Non-pigmented ciliary epithelial cell (primary cell): ENCODE measurements around the gene ATP1A4.

Experiments used
- DNase-seq: peaks from one replicate; pipeline ENCODE4 v3.0.0-alpha.2; 2010; ENCODE audit warnings: low read depth

ATP1A4 gene

DNA sequence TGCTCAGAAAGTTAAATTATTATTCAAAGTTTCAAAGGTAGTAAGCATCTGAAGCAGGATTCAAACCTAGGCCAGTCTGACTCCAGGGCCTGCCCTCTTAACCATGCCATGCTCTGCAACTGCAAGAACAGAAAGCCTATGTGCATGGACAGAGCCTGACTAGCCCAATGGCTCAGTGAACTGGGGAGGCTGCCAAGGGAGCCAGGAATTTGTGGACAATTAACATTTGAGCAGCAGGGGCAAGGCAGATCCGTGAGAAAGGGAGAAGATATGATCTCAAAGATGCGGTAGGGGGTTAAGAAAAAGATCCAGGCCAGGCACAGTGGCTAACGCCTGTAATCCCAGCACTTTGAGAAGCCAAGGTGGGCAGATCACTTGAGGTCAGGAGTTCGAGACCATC, 6.5 kb upstream of the ATP1A4 start:
- DNase-seq: no peak

DNA sequence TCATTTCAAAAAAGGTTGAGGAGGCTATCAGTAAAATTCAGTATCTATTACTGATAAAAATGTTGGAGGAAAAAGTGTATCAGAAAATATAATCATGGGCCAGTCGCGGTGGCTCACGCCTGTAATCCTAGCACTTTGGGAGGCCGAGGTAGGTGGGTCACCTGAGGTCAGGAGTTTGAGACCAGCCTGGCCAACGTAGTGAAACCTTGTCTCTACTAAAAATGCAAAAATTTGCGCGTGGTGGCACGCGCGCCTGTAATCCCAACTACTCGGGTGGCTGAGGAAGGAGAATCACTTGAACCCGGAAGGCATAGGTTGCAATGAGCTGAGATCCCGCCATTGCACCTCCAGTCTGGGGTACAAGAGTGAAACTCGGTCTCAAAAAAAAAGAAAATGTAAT, 5.3 kb upstream of the ATP1A4 start:
- no peak for DNase-seq

DNA sequence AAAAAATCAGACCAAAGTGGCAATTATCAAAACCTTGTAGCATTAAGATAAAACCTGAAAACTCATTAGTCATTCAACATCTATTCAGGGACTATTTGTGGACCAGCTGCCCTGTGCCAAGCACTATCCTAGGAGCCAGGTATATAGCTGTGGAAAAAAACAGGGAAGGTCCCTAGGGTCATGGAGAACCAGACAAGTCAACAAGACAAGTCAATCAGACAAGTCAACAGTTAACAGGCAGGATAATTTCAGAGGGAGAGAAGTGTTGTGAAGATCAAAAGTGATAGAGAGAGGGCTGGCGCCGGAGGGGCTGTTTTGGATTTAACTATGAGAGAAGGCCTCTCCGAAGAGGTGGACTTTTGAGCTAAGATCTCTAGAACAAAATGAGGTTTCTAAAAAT, 3.3 kb upstream of the ATP1A4 start:
- no peak for DNase-seq

DNA sequence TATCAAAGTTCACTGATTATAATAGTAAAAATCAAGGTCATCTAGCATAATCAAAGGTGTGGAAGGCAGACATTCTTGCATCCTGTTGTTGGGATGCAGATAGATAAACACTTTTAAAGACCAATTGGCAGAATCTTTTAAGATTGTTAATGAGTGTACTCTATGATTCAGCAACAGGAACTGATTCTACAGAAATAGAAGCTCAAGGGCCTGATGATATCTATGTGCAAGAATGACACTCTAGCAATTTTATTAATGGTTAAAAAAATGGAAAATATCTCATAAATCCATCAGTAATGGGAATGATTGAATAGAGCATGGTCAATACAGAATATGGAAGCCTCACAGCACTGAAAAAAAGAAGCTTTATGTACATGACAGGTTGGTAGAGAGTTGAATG, 2.2 kb upstream of the ATP1A4 start:
- DNase-seq: no peak

DNA sequence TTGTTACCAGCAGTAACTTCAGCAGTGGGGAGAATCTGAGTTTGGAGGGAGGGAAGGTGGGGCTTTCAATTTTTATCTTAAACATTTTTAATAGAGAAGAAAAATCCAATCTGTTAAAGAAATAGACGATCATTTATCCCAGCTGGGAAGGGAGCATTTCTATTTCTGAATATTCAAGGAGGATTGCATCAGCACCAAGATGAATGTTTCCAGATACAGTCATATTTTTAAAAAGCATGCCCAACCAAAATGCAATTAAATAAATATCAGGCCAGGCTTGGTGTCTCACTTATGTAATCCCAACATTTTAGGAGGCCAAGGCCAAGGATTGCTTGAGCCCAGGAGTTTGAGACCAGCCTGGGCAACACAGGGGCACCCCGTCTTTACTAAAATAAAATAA, 1.7 kb upstream of the ATP1A4 start:
- DNase-seq: no peak

DNA sequence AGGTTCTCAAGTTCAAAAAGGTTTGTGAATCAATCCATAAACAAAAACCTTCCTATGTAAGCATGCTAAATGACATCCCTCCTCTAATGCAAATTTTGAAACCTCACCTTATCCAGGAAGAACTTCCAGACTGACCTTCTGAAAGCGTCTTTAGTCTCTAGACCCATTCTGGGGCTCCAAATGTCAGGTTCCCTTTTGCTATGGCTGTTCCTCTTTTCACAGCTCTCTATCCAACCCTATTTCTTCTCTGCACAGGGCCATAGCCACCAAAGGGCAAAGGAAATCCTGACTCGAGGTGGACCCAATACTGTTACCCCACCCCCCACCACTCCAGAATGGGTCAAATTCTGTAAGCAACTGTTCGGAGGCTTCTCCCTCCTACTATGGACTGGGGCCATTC, 3.4 kb downstream of the ATP1A4 start:
- no peak for DNase-seq

DNA sequence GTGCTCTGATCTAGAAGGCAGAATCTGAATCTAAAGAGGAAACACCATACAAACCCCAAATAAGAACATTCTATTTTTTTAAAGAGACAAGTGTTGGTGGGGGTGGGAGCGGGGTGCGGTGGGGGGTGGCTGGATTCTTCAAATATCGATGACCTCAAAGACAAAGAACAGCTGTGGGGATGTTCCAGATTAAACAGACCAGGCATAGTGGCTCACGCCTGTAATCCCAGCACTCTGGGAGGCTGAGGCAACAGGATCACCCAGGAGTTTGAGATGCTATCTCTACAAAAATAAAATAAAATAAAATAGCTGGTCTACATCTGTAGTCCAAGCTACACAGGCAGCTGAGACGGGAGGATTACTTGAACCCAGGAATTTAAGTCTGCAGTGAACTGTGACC, 5.0 kb downstream of the ATP1A4 start:
- no peak for DNase-seq

DNA sequence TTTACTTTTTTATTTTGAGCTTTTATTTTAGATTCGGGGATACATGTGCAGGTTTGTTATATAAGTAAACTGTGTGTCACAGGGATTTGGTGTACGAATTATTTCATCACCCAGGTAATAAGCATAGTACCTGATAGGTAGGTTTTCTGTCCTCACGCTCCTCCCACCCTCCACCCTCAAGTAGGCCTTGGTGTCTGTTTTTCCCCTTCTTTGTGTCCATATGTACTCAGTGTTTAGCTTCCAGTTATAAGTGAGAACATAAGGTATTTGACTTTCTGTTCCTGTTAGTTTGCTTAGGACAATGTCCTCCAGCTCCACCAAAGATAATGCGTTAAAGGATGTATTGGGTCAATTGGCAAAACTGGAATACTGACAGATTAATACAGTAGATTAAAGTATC, 5.8 kb downstream of the ATP1A4 start:
- DNase-seq: no peak

DNA sequence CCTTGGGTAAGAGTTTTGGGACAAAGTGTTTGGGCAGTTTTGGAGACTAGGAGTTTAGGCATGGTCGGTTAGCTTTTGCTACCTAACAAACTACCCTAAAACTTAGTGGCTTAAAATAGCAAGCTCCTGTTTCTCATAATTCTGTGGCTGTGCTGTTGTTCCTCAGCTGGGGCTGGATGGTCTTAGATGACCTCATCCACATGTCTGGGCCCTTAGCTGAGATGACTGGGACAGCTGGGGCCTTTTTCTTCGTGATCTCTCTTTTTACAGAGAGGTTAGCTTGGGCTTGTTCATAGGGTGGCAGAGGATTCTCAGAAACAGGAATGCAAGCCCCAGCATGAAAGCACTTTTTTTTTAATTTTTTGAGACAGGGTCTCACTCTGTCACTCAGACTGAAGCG, 6.6 kb downstream of the ATP1A4 start:
- DNase-seq: no peak

DNA sequence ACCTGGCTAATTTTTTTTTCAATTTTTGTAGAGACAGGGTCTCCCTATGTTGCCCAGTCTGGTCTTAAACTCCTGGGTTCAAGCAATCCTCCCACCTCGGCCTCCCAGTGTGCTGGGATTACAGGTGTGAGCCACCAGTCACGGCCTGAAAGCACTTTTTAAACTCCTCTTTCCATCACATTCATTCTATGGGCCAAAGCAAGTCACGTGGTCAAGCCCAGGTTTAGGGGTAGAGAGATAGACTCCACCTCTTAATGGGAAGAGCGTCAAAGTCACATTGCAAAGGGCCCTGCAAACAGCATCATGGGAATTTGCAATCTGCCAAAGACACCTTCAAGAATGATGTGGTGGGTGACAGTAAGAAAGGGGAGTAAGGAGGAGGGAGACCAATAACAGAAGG, 7.1 kb downstream of the ATP1A4 start:
- no peak for DNase-seq

DNA sequence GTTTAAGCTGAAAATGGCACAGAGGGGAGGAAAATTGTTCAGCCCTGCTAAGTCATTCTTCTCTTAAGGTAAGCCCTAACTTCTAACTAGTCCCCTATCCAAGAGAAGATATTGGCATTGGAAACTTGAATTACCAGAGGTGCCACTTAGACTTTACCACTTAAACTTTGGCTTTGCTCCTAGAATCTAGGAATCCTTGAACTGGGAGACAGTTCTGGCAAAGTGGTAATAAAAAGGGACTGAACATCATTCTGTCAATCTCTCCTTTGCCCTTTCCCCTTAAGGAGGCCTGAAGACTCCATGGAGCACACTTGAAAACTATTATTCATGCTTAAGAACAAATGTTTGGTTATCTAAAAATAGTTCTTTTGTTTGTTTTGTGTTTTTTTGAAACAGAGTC, 8.4 kb downstream of the ATP1A4 start:
- DNase-seq: no peak

DNA sequence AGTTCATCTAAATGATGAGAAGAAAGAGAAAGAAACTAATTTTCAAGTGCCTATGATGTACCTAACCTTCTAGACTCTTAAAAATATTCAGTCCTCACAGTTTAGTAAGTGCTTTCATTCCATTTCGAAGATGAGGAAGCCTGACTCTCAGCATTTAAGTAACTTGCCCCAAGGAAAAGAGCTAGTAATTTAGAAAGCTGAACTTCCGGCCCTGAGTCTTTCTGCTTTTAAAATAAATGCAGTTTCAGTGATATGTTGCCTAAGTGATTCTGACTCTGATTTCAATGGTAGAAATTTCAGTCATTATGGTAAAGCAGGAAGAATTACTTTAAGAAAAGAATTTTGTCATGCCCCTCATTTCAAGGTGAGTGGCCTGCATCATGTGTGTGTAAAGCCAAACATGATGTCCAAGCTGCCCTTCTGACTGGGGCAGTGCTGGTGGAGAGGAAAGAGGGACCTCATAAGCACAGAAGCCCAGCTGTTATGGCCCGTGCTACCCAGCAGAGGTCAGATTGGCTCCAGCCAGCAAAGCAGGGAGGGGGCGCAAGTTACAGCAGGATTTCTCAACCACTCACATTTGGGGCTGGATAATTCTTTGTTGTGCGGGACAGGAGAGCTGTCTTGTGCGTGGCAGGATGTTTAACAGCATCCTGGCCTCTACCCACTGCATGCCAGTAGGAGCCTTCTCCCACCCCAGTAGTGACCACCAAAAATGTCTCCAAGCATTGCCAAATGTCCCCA, 10.7 kb downstream of the ATP1A4 start:
- no peak for DNase-seq

DNA sequence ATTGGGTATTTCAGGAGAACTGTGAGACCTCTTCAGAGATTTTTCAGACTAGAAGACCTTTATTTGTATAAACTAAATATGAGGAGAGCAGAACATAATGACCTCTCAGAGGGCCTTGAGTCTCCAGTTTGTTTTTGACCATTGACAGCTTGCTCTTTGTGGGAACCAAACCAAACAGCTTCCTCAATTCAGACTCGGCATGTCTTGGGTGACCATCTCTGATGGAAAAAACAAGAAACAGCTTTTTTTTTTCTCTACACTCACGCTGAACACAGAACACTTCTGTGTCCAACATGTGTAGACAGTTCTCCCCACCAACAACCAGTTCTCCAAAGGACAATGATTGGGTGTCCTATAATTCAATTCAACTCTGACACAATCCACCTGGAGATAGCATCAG, 11.5 kb downstream of the ATP1A4 start:
- no peak for DNase-seq

DNA sequence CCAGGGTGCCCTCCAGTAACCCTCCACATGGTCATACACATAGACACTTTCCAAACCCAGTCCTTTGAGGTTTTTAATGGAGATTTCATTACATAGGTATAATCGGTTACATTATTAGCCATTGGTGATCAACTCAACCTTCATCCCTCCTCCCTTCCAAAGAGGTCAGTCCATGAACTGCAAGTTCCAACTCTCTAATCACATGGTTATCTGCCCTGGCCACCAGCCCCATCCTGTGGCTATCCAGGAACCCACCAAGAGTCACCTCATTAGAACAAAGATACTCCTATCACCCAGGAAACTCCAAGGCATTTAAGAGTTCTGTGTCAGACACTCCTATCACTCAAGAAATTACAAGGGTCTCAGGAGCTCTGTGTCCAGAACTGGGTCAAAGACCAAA, 12.2 kb downstream of the ATP1A4 start:
- no peak for DNase-seq

DNA sequence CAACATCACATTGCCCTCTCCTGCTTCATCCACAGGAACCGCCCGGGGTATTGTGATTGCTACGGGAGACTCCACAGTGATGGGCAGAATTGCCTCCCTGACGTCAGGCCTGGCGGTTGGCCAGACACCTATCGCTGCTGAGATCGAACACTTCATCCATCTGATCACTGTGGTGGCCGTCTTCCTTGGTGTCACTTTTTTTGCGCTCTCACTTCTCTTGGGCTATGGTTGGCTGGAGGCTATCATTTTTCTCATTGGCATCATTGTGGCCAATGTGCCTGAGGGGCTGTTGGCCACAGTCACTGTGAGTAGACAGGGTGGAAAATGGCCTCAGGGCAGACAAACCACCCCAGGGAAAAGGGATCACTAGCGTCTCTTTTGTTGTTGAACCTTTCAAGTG, 12.7 kb downstream of the ATP1A4 start:
- DNase-seq: no peak

DNA sequence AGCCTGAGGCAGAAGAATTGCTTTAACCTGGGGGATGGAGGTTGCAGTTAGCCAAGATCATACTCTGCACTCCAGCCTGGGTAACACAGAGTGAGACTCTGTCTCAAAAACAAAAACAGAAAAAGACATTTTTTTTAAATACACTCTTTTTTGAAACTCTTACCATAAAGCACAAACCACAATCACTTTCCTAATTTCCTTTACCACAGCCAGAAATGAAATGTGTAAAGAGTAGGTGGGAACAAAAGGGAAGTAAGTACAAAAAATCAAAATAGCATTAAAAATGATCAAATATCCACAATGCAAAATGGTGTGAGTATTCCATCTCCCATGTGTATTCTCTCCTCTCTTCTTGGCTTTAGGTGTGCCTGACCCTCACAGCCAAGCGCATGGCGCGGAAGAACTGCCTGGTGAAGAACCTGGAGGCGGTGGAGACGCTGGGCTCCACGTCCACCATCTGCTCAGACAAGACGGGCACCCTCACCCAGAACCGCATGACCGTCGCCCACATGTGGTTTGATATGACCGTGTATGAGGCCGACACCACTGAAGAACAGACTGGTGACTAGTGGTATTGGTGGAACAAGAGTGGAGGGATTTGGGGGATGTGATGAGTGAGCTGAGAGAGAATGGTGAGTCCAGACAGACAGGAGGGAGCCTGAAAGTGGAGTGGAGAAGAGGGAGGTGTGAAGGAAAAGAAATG, 14.9 kb downstream of the ATP1A4 start:
- no peak for DNase-seq

DNA sequence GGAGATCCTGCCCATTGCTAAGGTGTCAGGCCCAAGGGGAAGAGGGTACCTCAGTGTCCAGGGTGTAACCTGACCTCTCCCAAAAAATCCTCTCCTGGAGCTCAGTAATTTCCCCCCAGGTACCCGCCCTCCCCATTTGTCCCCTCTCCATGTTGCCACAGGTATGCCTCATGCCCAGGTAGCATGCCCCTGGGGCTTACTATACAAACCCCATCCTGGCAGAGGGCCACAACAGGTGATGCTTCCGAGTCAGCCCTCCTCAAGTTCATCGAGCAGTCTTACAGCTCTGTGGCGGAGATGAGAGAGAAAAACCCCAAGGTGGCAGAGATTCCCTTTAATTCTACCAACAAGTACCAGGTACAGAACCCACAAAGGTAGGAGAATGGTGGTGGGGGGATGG, 15.7 kb downstream of the ATP1A4 start:
- DNase-seq: no peak

DNA sequence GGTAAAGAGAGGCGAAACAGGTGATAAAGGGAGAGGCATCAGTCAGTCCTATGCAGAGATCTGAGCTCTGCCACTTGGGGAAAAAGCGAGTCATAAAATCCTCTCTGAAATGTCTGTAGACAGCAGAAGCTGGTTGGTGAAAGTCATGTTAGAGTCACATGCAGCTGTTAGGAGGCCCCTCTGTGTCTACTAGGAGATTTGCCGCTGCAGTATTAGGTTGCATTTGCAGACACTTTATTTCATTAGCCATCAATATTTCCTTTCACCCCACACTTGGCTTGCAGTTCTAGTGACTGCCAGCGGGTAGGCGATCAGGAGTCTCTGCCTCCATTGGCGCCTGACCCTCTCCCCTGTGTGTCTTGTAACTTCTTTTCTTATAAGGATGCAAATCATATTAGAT, 16.2 kb downstream of the ATP1A4 start:
- no peak for DNase-seq

DNA sequence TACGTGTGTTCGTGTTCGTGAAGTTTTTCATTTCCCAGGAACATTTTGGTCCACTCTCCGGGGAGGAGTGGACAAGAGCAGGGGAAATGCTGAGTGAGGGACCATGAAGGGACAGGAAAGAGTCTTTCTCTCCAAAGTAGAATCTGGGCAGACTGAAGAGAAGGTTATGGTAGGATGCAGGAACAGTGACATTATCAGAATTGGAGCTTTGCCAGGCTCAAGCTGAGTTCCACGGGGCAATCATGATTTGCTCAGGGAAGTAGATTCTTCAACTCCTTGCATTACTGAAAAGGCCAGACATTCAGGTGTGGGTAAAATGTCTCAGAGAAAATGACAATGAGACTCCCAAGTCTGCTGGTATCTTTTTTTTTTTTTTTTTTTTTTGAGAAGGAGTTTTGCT, 16.6 kb downstream of the ATP1A4 start:
- no peak for DNase-seq

DNA sequence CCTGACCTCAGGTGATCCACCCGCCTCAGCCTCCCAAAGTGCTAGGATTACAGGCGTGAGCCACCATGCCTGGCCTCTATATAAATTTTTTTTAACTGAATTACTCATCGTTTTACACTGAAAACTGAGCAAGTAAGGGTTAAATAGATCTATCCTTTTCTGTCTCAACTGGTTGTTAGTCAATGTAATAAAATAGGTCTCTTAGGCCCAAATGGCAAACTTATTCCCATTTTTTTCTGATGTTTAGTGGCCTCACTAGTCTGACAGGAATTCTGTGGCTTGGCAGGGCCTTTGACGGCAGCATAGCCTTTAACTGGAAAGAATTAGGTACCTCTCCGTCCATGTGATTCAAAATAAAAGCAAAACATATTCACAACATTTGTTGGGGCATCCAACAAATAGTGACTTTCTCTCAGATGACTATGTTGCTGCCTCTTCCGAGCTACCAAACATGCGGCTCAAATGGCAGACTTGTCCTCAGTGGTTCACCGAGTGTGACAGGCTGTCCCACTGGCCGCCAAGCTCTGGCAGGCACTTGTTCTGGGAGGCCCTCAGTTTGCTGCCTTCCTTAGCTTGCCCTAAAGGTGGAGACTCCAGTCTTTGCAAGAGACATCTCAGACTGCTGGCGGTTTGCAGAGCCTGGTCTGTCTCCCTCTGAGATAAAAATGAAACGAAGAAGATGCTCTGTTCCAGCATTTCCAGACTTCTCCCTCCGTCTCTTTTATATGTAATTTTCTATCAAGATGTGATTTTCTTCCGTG, 17.4 kb downstream of the ATP1A4 start:
- DNase-seq: no peak

DNA sequence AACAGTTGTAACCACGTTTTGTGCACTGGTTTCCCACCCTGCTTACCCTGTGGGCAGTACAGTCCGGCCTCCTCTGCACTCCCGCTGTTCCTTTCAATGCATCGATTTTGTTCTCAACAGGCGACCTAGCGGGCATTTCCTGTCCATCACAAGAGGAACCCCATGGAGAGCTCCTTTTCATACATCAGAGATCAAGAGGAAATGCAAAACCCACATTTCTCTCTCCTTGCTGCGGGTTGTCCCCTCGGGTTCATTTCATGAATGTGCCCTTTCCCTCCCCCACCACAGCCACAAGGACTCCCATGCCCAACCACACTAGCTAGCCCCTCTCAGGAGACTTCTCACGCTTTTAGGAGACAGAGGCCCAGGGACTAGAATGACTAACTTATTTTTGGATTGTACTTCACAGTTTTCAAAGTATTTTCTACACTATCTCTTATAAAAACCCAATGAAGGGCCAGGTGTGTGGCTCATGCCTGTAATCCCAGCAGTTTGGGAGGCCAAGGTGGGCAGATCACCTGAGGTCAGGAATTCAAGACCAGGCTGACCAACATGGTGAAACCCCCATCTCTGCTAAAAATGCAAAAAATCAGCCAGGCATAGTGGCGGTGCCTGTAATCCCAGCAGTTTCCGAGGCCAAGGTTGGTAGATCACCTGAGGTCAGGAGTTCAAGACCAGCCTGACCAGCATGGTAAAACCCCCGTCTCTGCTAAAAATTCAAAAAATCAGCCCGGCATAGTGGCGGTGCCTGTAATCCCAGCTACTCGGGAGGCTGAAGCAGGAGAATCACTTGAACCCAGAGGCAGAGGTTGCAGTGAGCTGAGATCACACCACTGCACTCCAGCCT, 18.4 kb downstream of the ATP1A4 start:
- no peak for DNase-seq

DNA sequence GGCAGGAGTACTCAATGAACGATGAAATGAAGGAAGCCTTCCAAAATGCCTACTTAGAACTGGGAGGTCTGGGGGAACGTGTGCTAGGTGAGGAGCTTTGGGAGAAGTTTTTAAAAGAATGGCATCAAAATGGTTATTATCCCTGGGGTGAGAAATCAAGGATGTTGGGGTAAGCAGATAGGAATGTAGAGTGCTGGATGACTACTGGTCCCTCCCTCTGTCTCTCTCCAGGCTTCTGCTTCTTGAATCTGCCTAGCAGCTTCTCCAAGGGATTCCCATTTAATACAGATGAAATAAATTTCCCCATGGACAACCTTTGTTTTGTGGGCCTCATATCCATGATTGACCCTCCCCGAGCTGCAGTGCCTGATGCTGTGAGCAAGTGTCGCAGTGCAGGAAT, 20.0 kb downstream of the ATP1A4 start:
- DNase-seq: no peak
